Gastrocnemius medialis (tissue), 4 donors: ENCODE data around the gene PRDX3.

Experiments
- CTCF ChIP-seq, 5 experiments: fragments of 450-650 bp in 3 of 5; fragments of 200-600 bp in 2 of 5; sonication (generic) in 2 of 5; IDR thresholded peaks in 4 of 5; conservative IDR thresholded peaks in 1 of 5; 1 replicate in 4 of 5; 2 replicates in 1 of 5; pipeline ENCODE4 v1.5.1; 2016 to 2019; ENCODE audit warnings: antibody characterized with exemption in 5 of 5, mild to moderate bottlenecking in 3 of 5, moderate library complexity in 3 of 5
- POLR2A ChIP-seq, 2 donors: fragments of 450-650 bp; IDR thresholded peaks; one replicate each; pipeline ENCODE4 v1.6.1; 2017; ENCODE audit warnings: antibody characterized with exemption in 2 of 2, mild to moderate bottlenecking in 2 of 2, moderate library complexity in 2 of 2

- TF ChIP-seq CTCF (IDR thresholded peaks at IDR 0.05 in 4 of 5, conservative IDR thresholded peaks at IDR 0.05 in 1 of 5) (no peak), POLR2A (IDR thresholded peaks at IDR 0.05) (no peak)
These were observed 57.7 kb downstream of the PRDX3 start for GRCh38 chr10:119120875-119121274.
